ENCODE measurements around the gene CUL3. TPM values are rescaled to one million over a fixed set of nuclear protein-coding genes. Genes with fewer than 3 reads are reported as not detected.

Gene CUL3
- total RNA-seq (2014; rRNA removed; shearing (Covaris generic)) (50.6 and 56.4 TPM in 2 replicates), total RNA-seq (2022) (142 and 155 TPM in 2 replicates), Bru-seq, nascent RNA (percentile 98 among the genes with signal in this experiment), BruChase-seq, experiment 1, labeled RNA remaining after a 6-hour chase (percentile 92 among the genes with signal in this experiment), BruChase-seq, experiment 2, labeled RNA remaining after a 2-hour chase (percentile 93 among the genes with signal in this experiment)
- long read RNA-seq, full-length matches to known transcripts = 259 of 295 reads
- long read RNA-seq, partial matches to known transcripts = 11 of 295 reads
- long read RNA-seq, other reads (novel, unspliced or antisense) = 25 of 295 reads

DNA sequence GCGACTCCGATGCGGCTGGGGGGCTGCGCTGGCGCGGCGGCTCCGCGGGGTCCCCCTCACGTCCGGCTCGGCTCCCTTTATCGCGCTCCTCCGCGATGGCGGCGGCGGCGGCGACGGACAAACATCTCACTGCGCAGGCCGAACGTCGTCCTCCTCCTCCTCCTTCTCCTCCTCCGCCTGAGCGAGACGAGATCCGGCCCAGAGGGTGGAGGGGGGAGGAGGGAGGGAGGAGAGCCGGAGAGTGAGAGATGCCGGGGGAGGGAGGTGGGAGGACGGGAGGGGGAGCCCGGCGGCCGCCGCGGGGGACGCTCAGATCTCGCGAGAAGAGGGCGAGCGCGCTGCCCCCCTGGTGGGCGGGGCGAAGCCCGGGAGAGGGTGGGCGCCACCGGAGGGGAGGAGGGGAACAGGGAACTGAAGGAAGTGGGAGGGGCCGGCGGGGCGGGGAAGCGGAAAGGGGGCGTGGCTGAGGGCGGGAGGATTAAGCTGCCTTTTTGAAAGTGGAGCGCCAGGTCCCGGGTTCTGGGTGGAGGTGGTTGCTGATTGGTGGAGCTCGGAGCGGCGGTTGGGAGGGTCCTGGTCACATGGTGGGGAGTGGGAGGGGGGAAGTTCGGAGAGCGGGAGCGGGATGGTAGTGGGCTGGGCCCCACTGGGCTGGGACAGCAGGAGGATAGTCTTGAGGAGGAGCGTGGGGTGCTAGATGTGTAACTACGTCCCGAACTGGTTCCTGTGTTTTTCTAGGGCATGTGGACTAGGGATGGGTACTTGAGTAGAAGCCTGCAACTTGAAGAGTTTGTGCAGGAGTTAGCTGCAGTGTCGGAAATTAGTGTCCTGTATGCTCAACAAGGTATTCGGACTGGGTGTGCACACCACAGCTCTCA is at the start of gene CUL3:
CUL3 (minus strand) TSS at position 153 of the 878 bp plus-strand sequence. CDS start 354 bp downstream, outside the sequence.
- peak within 1 kb of the TSS; percentile 92 for H3K27ac ChIP-seq (ENCODE audit: low read depth, low read length, poor library complexity, severe bottlenecking)
- peak within 1 kb of the TSS; percentile 65; the same call in 1 of the 2 replicates for H2AFZ ChIP-seq (ENCODE audit: low read length)
- H3K36me3 ChIP-seq (ENCODE audit: insufficient read depth, low read length) = peaks cover 39% of the 10 kb centered on the region
- DNase-seq (ENCODE audit: low spot score) = peak; percentile 98
- H3K4me1 ChIP-seq (ENCODE audit: insufficient read depth, low read length, poor library complexity, severe bottlenecking) = peaks cover 51% of the 10 kb centered on the region
- CTCF ChIA-PET (ENCODE audit: unreplicated experiment) = interaction anchor here (0.8 kb wide), 1 partner anchor 17 kb away, joined by 3 read pairs; no protein-coding TSS in a partner anchor
- intact Hi-C loops (cut with micrococcal nuclease; ENCODE audit: unreplicated experiment) = loop anchor here (1.0 to 10.0 kb wide), 7 partner anchors 61 to 781 kb away; partner anchors contain the start of gene MRPL44
- H3K4me3 ChIP-seq (ENCODE audit: low read depth, low read length, poor library complexity, severe bottlenecking) = peak within 1 kb of the TSS; percentile 98
- POLR2A ChIA-PET = interaction anchor here (0.5 to 8.7 kb wide), 34 partner anchors 8 to 220 kb away, joined by 3 to 46 read pairs (median 6); no protein-coding TSS in a partner anchor
- no peak for TF ChIP-seq EZH2phosphoT487 (IDR thresholded peaks at IDR 0.05; ENCODE audit: borderline replicate concordance, low read depth, low read length)
- TF ChIP-seq, protein P1, sequence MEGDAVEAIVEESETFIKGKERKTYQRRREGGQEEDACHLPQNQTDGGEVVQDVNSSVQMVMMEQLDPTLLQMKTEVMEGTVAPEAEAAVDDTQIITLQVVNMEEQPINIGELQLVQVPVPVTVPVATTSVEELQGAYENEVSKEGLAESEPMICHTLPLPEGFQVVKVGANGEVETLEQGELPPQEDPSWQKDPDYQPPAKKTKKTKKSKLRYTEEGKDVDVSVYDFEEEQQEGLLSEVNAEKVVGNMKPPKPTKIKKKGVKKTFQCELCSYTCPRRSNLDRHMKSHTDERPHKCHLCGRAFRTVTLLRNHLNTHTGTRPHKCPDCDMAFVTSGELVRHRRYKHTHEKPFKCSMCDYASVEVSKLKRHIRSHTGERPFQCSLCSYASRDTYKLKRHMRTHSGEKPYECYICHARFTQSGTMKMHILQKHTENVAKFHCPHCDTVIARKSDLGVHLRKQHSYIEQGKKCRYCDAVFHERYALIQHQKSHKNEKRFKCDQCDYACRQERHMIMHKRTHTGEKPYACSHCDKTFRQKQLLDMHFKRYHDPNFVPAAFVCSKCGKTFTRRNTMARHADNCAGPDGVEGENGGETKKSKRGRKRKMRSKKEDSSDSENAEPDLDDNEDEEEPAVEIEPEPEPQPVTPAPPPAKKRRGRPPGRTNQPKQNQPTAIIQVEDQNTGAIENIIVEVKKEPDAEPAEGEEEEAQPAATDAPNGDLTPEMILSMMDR (conservative IDR thresholded peaks at IDR 0.05; ENCODE audit: low read length) = no peak
- BruUV-seq (replicated peaks) = no TSS peak
- peak within 1 kb of the TSS; percentile 99 for H3K4me2 ChIP-seq (ENCODE audit: low read length)
- peaks cover 30% of the 10 kb centered on the region for H4K20me1 ChIP-seq (ENCODE audit: insufficient read depth, low read length)
- no peaks in the 10 kb centered on the region for H3K9me2 ChIP-seq (ENCODE audit: insufficient read depth, low read length)
- no peaks in the 10 kb centered on the region for H3K9me3 ChIP-seq (ENCODE audit: low read length)
- H3K79me2 ChIP-seq (ENCODE audit: insufficient read depth, low read depth, low read length) = peaks cover 61% of the 10 kb centered on the region

- H3K9me3 ChIP-seq (ENCODE audit: low read length) = no peaks in the 10 kb centered on the region
- no peaks in the 10 kb centered on the region for H3K9me2 ChIP-seq (ENCODE audit: insufficient read depth, low read length)
- no peak overlapping the region for H3K4me2 ChIP-seq (ENCODE audit: low read length)
- H3K4me3 ChIP-seq (ENCODE audit: low read depth, low read length, poor library complexity, severe bottlenecking) = no peak overlapping the region
- H3K4me1 ChIP-seq (ENCODE audit: insufficient read depth, low read length, poor library complexity, severe bottlenecking) = no peaks in the 10 kb centered on the region
- no peak overlapping the region for H2AFZ ChIP-seq (ENCODE audit: low read length)
- CTCF ChIA-PET (ENCODE audit: unreplicated experiment) = no interaction called here
- intact Hi-C loops (cut with micrococcal nuclease; ENCODE audit: unreplicated experiment) = no loop called here
- no peak overlapping the region for H3K27ac ChIP-seq (ENCODE audit: low read depth, low read length, poor library complexity, severe bottlenecking)
- H3K36me3 ChIP-seq (ENCODE audit: insufficient read depth, low read length) = no peaks in the 10 kb centered on the region
- no TSS peak for BruUV-seq (replicated peaks)
- H4K20me1 ChIP-seq (ENCODE audit: insufficient read depth, low read length) = no peaks in the 10 kb centered on the region
- POLR2A ChIA-PET = interaction anchor here (0.7 to 0.8 kb wide), 2 partner anchors 16 to 93 kb away, joined by 3 read pairs; no protein-coding TSS in a partner anchor
- TF ChIP-seq, protein P1 (conservative IDR thresholded peaks at IDR 0.05; ENCODE audit: low read length) = no peak
- no peak for TF ChIP-seq EZH2phosphoT487 (IDR thresholded peaks at IDR 0.05; ENCODE audit: borderline replicate concordance, low read depth, low read length)
- DNase-seq (ENCODE audit: low spot score) = no peak
- no peaks in the 10 kb centered on the region for H3K79me2 ChIP-seq (ENCODE audit: insufficient read depth, low read depth, low read length)
Measured at GRCh38 chr2:224630659-224631550, 45.7 kb upstream of the CUL3 start.
